C4-2B (cell line): ENCODE measurements around the gene BTBD8.

ENCODE experiments used
- H3K27ac ChIP-seq: fragments of 450-650 bp; 2 replicates; pipeline ENCODE4 v1.5.1; 2017
- ZFX ChIP-seq: fragments of 450-650 bp; IDR thresholded peaks from 2 replicates; pipeline ENCODE4 v1.6.1; 2017
- TF ChIP-seq, protein P1 (sequence below): fragments of 450-650 bp; conservative IDR thresholded peaks from 2 replicates; pipeline ENCODE4 v1.5.1; 2017; ENCODE audit warnings: mild to moderate bottlenecking

The BTBD8 gene

GRCh38 chr1:92219028-92219427 is 138.9 kb downstream of the BTBD8 start:
- H3K27ac ChIP-seq = no peak overlapping the region
- TF ChIP-seq, protein P1, sequence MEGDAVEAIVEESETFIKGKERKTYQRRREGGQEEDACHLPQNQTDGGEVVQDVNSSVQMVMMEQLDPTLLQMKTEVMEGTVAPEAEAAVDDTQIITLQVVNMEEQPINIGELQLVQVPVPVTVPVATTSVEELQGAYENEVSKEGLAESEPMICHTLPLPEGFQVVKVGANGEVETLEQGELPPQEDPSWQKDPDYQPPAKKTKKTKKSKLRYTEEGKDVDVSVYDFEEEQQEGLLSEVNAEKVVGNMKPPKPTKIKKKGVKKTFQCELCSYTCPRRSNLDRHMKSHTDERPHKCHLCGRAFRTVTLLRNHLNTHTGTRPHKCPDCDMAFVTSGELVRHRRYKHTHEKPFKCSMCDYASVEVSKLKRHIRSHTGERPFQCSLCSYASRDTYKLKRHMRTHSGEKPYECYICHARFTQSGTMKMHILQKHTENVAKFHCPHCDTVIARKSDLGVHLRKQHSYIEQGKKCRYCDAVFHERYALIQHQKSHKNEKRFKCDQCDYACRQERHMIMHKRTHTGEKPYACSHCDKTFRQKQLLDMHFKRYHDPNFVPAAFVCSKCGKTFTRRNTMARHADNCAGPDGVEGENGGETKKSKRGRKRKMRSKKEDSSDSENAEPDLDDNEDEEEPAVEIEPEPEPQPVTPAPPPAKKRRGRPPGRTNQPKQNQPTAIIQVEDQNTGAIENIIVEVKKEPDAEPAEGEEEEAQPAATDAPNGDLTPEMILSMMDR = no peak
- TF ChIP-seq ZFX = no peak

GRCh38 chr1:92228401-92228800 is 148.3 kb downstream of the BTBD8 start:
- TF ChIP-seq, protein P1 = no peak
- TF ChIP-seq ZFX = no peak
- no peak overlapping the region for H3K27ac ChIP-seq

DNA sequence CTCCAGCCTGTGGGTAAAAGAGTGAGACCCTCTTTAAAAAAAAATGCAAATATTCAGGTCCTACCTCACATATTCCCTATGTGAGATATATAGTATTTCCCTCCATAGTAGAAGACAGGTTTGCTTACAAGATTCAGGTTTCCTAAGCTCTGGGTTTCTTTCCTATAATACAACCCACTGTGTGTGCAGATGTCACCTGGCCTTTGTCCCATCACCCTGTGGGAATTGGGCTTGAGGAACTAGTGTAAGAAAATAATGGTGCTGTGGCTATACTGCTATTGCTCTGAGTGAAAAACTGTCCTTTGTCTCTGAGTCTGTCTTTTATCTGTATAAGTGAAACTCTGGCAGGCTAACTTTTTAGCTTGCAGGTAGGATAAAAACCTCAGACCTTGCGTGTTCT is 150.6 kb downstream of the BTBD8 start:
- H3K27ac ChIP-seq = no peak overlapping the region
- TF ChIP-seq, protein P1 = no peak
- TF ChIP-seq ZFX = no peak
